SH-SY5Y (cell line): ENCODE data around the gene SRXN1.

Source experiments
- GATA2 ChIP-seq: IDR thresholded peaks from 2 replicates; pipeline ENCODE4 v1.6.1; 2011; ENCODE audit warnings: mild to moderate bottlenecking, low read depth, low read length
- GATA3 ChIP-seq: IDR thresholded peaks from 2 replicates; pipeline ENCODE4 v1.6.1; 2011; ENCODE audit warnings: low read depth, mild to moderate bottlenecking, low read length, moderate library complexity

DNA sequence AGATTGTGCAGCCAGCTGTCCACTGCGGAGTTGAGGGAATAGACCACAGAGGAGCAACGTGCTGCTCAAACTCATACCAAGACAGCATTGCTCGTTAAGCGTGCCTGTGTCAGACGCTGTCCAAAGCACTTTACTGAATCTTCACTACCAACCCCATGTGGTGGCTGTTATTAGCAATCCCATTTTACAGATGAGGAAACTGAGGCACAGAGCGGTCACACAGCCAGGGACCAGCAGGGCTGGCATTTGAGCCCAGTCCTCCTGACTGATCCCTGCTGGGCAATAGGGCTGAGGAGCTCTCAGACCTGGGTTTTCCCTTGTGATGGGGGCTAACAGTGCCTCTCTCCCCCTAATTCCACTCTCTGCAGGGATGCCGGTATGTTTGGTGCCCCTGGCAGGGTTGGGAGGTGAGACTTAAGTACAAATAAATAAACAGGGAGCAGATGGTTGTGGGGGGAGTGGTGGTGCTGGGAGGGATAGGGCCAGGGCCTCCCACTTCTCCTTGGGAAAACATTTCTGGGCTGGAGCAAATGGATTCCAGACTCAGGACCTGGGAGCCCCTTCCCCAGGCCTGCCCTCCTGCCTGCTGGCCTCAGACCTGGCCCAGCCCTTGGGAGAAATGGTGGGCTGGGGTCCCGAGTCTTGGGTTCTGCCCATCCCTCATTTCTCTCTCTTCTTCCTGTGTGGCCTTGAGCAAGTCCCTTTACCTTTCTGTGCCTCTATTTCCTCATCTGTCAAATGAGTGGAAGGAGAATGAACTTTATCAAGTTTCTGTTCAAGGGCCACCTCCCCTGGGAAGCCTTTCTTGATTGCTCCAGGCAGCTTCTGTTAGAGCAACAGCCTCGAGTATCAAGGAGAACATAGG is 17.7 kb downstream of the SRXN1 start:
- TF ChIP-seq GATA2 (no peak), GATA3 (no peak)
